Chondrocyte (in vitro differentiated cells): ENCODE data around the gene ARID5A. TPM values are rescaled to one million over a fixed set of nuclear protein-coding genes. Genes with fewer than 3 reads are reported as not detected.

ENCODE experiments used
- DNase-seq: peaks from one replicate; pipeline ENCODE4 v3.0.0; 2021; ENCODE audit warnings: mixed read lengths, low spot score
- H3K27ac Mint-ChIP-seq: one replicate; pipeline ENCODE4 v1.8.0; 2021; ENCODE audit warnings: mild to moderate bottlenecking, moderate library complexity, mixed read lengths; ENCODE audit not compliant: unreplicated experiment
- H3K27me3 Mint-ChIP-seq: 2 replicates; pipeline ENCODE4 v1.8.0; 2021; ENCODE audit warnings: low read depth, mixed read lengths
- H3K36me3 Mint-ChIP-seq: 2 replicates; pipeline ENCODE4 v1.8.0; 2021; ENCODE audit warnings: low read depth, mixed read lengths
- H3K4me1 Mint-ChIP-seq: 2 replicates; pipeline ENCODE4 v1.8.0; 2021; ENCODE audit warnings: low read depth, mild to moderate bottlenecking, mixed read lengths
- H3K4me3 Mint-ChIP-seq: one replicate; pipeline ENCODE4 v1.8.0; 2021; ENCODE audit warnings: mild to moderate bottlenecking, moderate library complexity, mixed read lengths; ENCODE audit not compliant: unreplicated experiment
- H3K9me3 Mint-ChIP-seq: 2 replicates; pipeline ENCODE4 v1.8.0; 2021; ENCODE audit warnings: low read depth, mixed read lengths
- CTCF ChIP-seq: fragments of 200-600 bp; sonication (generic); IDR thresholded peaks from 2 replicates; pipeline ENCODE4 v1.5.0; 2021; ENCODE audit warnings: antibody characterized with exemption, mild to moderate bottlenecking, moderate library complexity
- total RNA-seq: library from RNA; stranded (reverse); gene quantifications from 3 replicates; pipeline ENCODE4 v1.2.1, GENCODE V29; 2021

ARID5A gene
- total RNA-seq, 1 donor from 2014 or later = 12.9 TPM

DNA sequence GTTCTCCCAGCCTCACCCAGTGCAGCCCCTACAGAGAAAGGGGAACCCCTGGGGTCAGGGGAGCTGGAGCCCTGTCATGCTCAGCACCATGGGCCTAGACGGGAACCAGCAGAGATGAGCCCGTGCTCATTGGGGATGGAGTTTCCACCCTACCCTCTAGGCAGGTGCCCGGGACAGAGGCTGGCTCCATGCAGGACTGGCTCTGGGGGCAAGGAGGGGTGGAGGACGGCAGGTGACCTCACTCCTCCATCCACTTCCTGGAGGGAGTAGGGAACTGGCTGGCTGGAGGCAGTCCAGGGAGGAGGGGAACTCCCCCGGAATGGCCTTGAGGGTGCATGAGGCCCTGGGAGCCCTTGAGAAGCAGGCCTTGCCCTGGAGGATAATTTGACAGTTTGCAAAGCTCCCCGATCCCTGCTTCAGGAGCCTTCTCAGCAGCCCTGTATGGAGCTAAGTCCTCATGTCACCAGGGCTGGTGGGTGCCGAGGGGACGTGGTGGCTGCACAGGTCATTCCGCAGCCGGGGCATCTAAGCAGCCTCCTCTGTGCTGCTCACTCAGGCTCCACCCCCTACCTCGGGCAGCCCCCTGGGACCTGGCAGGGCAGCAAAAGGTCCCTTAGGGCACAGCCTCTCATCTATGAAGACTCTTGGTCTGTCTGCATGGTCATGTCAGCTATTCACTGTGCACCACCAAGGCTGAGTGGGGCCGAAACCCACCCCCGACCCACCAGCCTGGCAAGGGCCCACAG is 33.5 kb upstream of the ARID5A start:
- no peaks in the 10 kb centered on the region for H3K36me3 Mint-ChIP-seq
- H3K4me1 Mint-ChIP-seq = peaks cover 12% of the 10 kb centered on the region
- peaks cover 11% of the 10 kb centered on the region for H3K27me3 Mint-ChIP-seq
- no peaks in the 10 kb centered on the region for H3K9me3 Mint-ChIP-seq
- H3K4me3 Mint-ChIP-seq = no peak overlapping the region
- no peak for TF ChIP-seq CTCF
- DNase-seq = no peak
- H3K27ac Mint-ChIP-seq = no peak overlapping the region

- no peak for DNase-seq
- H3K27me3 Mint-ChIP-seq = peaks cover 6% of the 10 kb centered on the region
- H3K36me3 Mint-ChIP-seq = no peaks in the 10 kb centered on the region
- H3K9me3 Mint-ChIP-seq = no peaks in the 10 kb centered on the region
- H3K27ac Mint-ChIP-seq = no peak overlapping the region
- H3K4me3 Mint-ChIP-seq = no peak overlapping the region
- peaks cover 12% of the 10 kb centered on the region for H3K4me1 Mint-ChIP-seq
- no peak for TF ChIP-seq CTCF
Measured at GRCh38 chr2:96503637-96504243, 32.8 kb upstream of the ARID5A start.

DNA sequence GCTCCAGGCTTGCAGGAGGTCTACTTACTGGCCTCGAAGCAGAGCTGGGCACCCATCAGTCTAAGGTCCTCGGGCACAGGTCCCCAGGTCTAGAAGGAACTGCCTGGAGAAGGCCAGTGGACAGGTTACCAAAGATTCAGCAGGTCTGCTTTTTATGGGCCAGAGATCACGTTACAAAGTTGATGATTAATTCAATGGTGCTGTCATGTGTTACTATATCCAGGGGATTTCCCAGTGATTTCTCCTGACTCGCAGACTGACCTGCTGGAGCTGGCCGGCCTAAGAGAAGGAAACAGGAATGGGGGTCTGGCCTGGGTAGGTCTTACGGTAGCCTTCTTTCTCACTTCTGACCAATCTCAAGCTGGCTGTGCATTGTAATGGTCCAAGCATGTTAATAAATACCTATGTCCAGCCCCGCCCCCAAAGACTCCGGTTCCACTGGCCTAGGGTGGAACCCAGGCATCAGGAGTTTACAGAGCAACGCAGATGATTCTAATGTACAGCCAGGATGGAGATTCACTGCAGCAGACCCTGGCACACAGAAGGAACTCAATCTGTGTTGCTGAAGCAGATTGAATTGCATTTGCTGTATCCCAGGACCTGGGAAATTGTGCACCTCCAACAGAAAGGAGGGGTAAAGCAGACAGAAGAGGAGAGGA is 31.2 kb upstream of the ARID5A start, which contains the start of gene NEURL3:
Gene NEURL3 (minus strand): TSS at position 127 of the 659 bp plus-strand sequence. CDS start 71 bp downstream, at position 56.
- no peak for TF ChIP-seq CTCF
- Mint-ChIP-seq H3K36me3 (no peaks in the 10 kb centered on the region), H3K27ac (peak within 1 kb of the TSS; percentile 53), H3K27me3 (peaks cover 2% of the 10 kb centered on the region), H3K9me3 (no peaks in the 10 kb centered on the region), H3K4me1 (peaks cover 17% of the 10 kb centered on the region), H3K4me3 (no peak within 1 kb of the TSS)
- DNase-seq = no peak

DNA sequence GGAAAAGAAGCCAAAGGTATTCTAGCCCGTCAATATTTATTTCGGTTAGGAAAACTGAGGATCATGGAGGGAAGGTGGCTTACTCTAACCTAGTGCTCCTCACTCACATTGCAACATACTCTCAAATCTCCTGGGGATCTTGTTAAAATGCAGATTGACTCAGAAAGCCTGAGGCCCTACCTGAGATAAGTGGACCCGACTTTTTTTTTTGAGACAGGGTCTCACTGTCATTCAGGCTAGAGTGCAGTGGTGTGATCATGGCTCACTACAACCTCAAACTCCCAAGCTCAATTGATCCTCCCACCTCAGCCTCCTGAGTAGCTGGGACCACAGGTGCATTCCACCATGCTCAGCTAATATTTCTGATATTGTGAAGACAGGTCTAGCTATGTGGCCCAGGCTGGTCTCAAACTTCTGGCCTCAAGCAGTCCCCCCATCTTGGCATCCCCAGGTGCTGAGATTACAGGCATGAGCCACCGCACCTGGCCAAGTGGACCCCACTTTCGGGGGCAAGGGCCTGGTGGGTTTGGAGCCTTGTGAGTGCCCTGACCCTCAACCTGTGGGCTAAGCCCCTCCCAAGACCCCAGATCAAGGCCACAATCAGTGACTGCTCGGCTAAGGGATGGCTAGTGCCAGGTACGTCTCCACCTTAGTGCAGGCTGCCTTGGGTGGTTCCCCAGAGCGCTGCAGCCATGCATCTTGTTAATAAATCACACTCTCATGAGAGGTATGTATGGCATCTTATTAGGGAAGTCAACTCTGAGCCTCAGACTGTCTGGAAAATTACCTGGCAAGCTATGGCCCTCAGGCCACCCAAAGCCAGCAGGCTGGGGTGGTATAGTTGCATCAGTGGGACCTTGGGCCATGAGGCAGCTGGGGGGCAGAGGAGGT is 30.3 kb upstream of the ARID5A start:
- Mint-ChIP-seq H3K36me3 (no peaks in the 10 kb centered on the region), H3K27ac (no peak overlapping the region)

More for the DNA sequence above, 30.3 kb upstream of the ARID5A start:
- Mint-ChIP-seq H3K4me1 (peaks cover 17% of the 10 kb centered on the region), H3K27me3 (peaks cover 11% of the 10 kb centered on the region), H3K9me3 (no peaks in the 10 kb centered on the region), H3K4me3 (no peak overlapping the region)
- no peak for TF ChIP-seq CTCF
- DNase-seq = no peak
